Measurements from ENCODE around the gene PCSK4.

Gene PCSK4

DNA sequence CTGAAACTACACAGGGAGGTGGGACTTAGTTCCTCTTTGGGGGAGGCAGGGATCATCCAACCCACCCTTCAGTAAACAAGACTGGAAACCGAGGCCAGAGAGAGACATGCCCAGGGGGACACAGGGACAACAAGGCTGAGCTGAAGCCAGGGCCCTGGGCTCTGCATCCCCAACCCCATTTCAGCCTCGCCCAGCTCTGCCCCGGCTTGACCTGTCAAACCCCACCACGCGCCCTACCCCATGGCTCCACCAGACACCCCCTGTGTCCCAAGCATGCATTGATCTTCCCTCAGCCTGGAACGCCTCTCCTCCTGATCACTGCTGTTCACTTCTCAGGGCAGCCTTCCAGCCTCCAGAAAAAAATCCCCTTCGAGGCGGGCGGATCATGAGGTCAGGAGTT, 42.2 kb downstream of the PCSK4 start:
- Histone ChIP-seq H3K4me3 (ENCODE audit: low read depth, low read length) (no peak overlapping the region), H3K79me2 (no peaks in the 10 kb centered on the region), H3K9me3 (ENCODE audit: control insufficient read depth, low read length) (no peaks in the 10 kb centered on the region), H3K27me3 (ENCODE audit: control insufficient read depth, insufficient read depth, low read length) (peaks cover 19% of the 10 kb centered on the region), H3K36me3 (ENCODE audit: control insufficient read depth, insufficient read depth, low read length) (no peaks in the 10 kb centered on the region), H3K4me2 (ENCODE audit: low read length) (no peak overlapping the region), H2AFZ (no peak overlapping the region), H3K9ac (no peak overlapping the region), H3K27ac (no peak overlapping the region), H3K4me1 (peaks cover 6% of the 10 kb centered on the region)
- TF ChIP-seq, protein P1, sequence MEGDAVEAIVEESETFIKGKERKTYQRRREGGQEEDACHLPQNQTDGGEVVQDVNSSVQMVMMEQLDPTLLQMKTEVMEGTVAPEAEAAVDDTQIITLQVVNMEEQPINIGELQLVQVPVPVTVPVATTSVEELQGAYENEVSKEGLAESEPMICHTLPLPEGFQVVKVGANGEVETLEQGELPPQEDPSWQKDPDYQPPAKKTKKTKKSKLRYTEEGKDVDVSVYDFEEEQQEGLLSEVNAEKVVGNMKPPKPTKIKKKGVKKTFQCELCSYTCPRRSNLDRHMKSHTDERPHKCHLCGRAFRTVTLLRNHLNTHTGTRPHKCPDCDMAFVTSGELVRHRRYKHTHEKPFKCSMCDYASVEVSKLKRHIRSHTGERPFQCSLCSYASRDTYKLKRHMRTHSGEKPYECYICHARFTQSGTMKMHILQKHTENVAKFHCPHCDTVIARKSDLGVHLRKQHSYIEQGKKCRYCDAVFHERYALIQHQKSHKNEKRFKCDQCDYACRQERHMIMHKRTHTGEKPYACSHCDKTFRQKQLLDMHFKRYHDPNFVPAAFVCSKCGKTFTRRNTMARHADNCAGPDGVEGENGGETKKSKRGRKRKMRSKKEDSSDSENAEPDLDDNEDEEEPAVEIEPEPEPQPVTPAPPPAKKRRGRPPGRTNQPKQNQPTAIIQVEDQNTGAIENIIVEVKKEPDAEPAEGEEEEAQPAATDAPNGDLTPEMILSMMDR (IDR thresholded peaks at IDR 0.05): no peak

DNA sequence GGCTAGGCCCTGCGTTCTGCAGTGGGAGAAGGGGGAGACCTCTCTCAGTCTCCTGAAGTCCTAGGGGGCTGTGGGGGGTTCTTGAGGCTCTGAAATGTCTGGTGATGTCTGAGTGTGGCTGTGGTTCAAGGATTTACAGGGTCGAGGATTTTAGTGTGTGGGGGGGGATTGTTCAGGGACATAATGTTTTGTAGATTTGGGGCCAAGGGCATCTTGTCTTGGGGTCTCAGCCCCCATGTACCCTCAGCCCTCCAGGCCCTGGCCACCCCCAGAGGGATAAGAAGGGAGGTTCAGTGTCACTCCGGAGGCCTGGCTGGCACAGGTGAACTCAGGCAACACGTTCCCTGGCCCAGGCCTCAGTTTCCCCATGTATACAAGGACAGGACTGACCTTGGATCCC, 42.6 kb downstream of the PCSK4 start:
- no peaks in the 10 kb centered on the region for H3K36me3 ChIP-seq (ENCODE audit: control insufficient read depth, insufficient read depth, low read length)
- H3K9me3 ChIP-seq (ENCODE audit: control insufficient read depth, low read length): no peaks in the 10 kb centered on the region
- H3K4me1 ChIP-seq: peaks cover 6% of the 10 kb centered on the region
- no peak overlapping the region for H2AFZ ChIP-seq
- no peaks in the 10 kb centered on the region for H3K79me2 ChIP-seq
- no peak overlapping the region for H3K4me3 ChIP-seq (ENCODE audit: low read depth, low read length)
- no peak overlapping the region for H3K9ac ChIP-seq
- no peak overlapping the region for H3K4me2 ChIP-seq (ENCODE audit: low read length)
- H3K27me3 ChIP-seq (ENCODE audit: control insufficient read depth, insufficient read depth, low read length): peaks cover 17% of the 10 kb centered on the region
- TF ChIP-seq, protein P1 (IDR thresholded peaks at IDR 0.05): no peak
- H3K27ac ChIP-seq: no peak overlapping the region

DNA sequence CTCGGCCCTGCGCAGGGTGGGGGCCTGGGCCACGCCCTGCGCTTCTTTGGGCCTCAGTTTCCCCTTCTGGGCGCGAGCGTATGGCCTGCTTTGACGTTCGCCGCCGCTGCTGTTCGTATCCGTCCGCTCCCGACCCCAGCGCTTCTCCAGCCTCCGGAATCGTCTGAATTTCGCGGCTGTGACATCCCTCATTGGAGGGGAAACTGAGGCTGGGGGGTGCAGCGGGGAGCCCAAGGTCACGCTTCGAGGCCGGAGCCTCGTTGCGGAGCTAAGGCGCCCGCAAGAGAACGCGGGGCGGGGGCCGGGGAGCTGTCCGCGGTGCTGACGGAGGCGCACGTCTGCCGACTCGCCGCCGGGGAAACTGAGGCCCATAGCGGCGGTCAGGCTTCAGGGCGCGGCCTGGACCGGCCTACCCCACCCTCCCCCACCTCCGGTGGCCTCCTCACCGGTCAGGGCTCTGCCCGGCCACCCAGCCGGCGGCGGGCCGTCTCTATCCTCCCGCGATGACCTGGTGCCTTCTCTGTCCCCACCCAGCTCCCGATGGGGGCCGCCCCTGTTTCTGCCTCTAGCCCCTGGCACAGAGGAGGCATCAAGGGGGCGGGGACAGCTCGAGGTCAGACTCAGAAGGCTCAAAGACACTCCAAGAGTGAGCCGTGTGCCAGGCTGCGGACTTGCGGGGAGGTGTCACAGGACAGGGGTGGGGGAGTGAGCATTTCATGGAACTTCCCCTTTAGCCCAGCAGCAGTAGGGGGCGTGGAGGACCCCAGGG, 43.3 kb downstream of the PCSK4 start:
- TF ChIP-seq, protein P1 (IDR thresholded peaks at IDR 0.05): no peak
- Histone ChIP-seq H3K36me3 (ENCODE audit: control insufficient read depth, insufficient read depth, low read length) (no peaks in the 10 kb centered on the region), H3K27ac (no peak overlapping the region), H3K4me1 (peaks cover 6% of the 10 kb centered on the region), H3K27me3 (ENCODE audit: control insufficient read depth, insufficient read depth, low read length) (peaks cover 11% of the 10 kb centered on the region), H3K4me3 (ENCODE audit: low read depth, low read length) (no peak overlapping the region), H3K9me3 (ENCODE audit: control insufficient read depth, low read length) (no peaks in the 10 kb centered on the region), H3K9ac (no peak overlapping the region), H2AFZ (peak overlapping the region; percentile 38), H3K79me2 (no peaks in the 10 kb centered on the region), H3K4me2 (ENCODE audit: low read length) (no peak overlapping the region)

DNA sequence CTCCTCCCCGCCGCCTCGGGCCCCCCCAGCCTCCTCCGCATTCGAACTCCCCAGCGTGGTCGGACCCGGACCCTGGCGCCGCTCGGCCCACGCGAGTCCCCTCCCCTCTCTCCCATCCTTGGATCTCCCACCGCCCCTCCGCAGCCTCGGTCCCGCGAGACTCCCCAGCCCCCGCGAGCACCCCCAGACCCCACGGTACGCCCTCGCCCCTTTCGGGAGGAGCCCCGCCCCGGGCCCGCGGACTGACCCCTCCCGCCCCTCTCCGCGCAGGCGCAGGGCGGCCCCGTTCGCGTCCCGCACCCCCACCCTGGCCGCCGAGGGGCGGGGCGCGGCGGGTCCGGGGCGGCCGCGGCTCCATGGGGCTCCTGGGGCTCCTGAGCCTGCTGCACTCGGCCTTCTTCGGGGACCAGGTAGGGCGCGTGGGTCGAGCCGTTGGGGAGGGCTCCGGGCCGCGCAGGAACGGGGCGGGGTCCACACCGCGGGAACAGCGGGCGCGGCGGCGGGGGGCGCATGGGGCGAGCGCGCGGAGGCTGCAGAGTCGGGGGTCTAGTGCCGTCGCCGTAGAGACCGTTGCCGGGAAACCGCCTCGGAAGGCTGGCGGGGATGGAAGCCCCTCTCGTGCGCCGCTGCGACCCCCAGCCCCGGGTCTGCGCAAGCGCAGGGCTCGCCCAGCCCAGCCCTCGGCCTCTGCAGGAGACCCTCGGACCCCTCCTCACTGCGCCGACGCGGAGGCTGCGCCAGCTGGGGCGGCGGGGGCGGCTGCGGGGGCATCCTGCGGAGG, 44.0 kb downstream of the PCSK4 start:
- H3K4me3 ChIP-seq (ENCODE audit: low read depth, low read length): no peak overlapping the region

More for the DNA sequence above, 44.0 kb downstream of the PCSK4 start:
- Histone ChIP-seq H2AFZ (no peak overlapping the region), H3K4me1 (peaks cover 6% of the 10 kb centered on the region), H3K4me2 (ENCODE audit: low read length) (peak overlapping the region; percentile 22), H3K36me3 (ENCODE audit: control insufficient read depth, insufficient read depth, low read length) (no peaks in the 10 kb centered on the region), H3K79me2 (no peaks in the 10 kb centered on the region), H3K27me3 (ENCODE audit: control insufficient read depth, insufficient read depth, low read length) (peaks cover 11% of the 10 kb centered on the region), H3K9me3 (ENCODE audit: control insufficient read depth, low read length) (no peaks in the 10 kb centered on the region), H3K27ac (no peak overlapping the region), H3K9ac (no peak overlapping the region)
- TF ChIP-seq, protein P1 (IDR thresholded peaks at IDR 0.05): no peak
